ENCODE results near the gene CCNYL1. TPM values are rescaled to one million over a fixed set of nuclear protein-coding genes. Genes with fewer than 3 reads are reported as not detected.

Gene CCNYL1
- total RNA-seq, 1 donor = 10.4 TPM

GRCh38 chr2:207697411-207697810 is 14.0 kb upstream of the CCNYL1 start:
- no peak overlapping the region for H3K4me3 ChIP-seq (ENCODE audit: low read depth, low read length)
- no peak for TF ChIP-seq CTCF (IDR thresholded peaks at IDR 0.05; ENCODE audit: insufficient read depth, low read depth, low read length)
- no peak for DNase-seq (ENCODE audit: low read depth)

- no peak overlapping the region for H3K4me3 ChIP-seq (ENCODE audit: low read depth, low read length)
- no peak for TF ChIP-seq CTCF (IDR thresholded peaks at IDR 0.05; ENCODE audit: insufficient read depth, low read depth, low read length)
- no peak for DNase-seq (ENCODE audit: low read depth)
Measured at GRCh38 chr2:207698301-207698700, 13.1 kb upstream of the CCNYL1 start.

- no peak for TF ChIP-seq CTCF (IDR thresholded peaks at IDR 0.05; ENCODE audit: insufficient read depth, low read depth, low read length)
- no peak for DNase-seq (ENCODE audit: low read depth)
- no peak overlapping the region for H3K4me3 ChIP-seq (ENCODE audit: low read depth, low read length)
Measured at GRCh38 chr2:207704078-207704477, 7.4 kb upstream of the CCNYL1 start.

GRCh38 chr2:207704671-207705070 is 6.8 kb upstream of the CCNYL1 start:
- H3K4me3 ChIP-seq (ENCODE audit: low read depth, low read length) = no peak overlapping the region
- DNase-seq (ENCODE audit: low read depth) = no peak
- no peak for TF ChIP-seq CTCF (IDR thresholded peaks at IDR 0.05; ENCODE audit: insufficient read depth, low read depth, low read length)

- no peak for TF ChIP-seq CTCF (IDR thresholded peaks at IDR 0.05; ENCODE audit: insufficient read depth, low read depth, low read length)
- H3K4me3 ChIP-seq (ENCODE audit: low read depth, low read length) = no peak overlapping the region
- DNase-seq (ENCODE audit: low read depth) = no peak
Measured at GRCh38 chr2:207706936-207707860, 4.2 kb upstream of the CCNYL1 start.

- no peak for TF ChIP-seq CTCF (IDR thresholded peaks at IDR 0.05; ENCODE audit: insufficient read depth, low read depth, low read length)
- peak overlapping the region; percentile 87 for H3K4me3 ChIP-seq (ENCODE audit: low read depth, low read length)
- peak; percentile 51 for DNase-seq (ENCODE audit: low read depth)
Measured at GRCh38 chr2:207711750-207712530, 500 bp downstream of the CCNYL1 start.
